ENCODE data around the gene RASGRP3.

DNA sequence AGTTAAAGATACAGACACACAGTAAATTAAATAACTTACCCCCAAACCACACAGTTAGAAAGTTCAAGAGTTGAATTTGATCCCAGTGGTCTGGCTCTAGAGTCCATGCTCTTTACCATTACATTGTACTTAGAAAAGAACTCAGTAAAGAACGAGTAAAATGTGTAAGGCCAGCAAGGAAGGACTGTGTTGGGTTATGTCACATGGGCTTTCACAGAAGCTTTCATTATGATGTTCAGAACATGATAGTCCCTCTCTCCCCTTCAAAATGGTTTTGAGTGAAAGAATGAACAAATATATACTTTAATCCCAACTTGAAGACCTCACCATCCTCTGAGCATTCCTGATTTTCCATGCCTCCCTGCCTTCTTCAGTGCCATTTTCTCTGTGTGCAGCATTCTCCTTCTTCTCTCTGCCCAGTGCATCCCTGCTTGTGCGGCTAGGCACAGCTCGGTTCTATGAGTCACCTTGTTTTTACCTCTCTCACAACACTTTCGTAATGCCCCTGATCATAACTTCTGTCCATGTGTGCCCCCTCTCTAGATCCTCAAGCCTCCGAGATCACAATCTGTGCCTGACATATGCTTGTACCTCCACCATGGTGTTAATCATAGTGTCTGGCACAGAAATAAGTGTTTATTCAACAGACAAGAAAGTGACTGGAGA, 22.0 kb downstream of the RASGRP3 start:
- TF ChIP-seq POLR2A (IDR thresholded peaks at IDR 0.05; ENCODE audit: low read length) (no peak), BHLHE40 (IDR thresholded peaks at IDR 0.05; ENCODE audit: low read depth, low read length) (no peak), HOXA7 (CRISPR knock-in tag; IDR thresholded peaks at IDR 0.05) (no peak), NFE2L2 (conservative IDR thresholded peaks at IDR 0.05; ENCODE audit: low read length) (no peak), RNF2 (IDR thresholded peaks at IDR 0.05; ENCODE audit: borderline replicate concordance, low read depth) (no peak), NR3C1 (IDR thresholded peaks at IDR 0.05) (no peak), PHF8 (IDR thresholded peaks at IDR 0.05; ENCODE audit: borderline replicate concordance, low read depth) (no peak), RFX5 (IDR thresholded peaks at IDR 0.05) (no peak)
- TF ChIP-seq, protein P1, sequence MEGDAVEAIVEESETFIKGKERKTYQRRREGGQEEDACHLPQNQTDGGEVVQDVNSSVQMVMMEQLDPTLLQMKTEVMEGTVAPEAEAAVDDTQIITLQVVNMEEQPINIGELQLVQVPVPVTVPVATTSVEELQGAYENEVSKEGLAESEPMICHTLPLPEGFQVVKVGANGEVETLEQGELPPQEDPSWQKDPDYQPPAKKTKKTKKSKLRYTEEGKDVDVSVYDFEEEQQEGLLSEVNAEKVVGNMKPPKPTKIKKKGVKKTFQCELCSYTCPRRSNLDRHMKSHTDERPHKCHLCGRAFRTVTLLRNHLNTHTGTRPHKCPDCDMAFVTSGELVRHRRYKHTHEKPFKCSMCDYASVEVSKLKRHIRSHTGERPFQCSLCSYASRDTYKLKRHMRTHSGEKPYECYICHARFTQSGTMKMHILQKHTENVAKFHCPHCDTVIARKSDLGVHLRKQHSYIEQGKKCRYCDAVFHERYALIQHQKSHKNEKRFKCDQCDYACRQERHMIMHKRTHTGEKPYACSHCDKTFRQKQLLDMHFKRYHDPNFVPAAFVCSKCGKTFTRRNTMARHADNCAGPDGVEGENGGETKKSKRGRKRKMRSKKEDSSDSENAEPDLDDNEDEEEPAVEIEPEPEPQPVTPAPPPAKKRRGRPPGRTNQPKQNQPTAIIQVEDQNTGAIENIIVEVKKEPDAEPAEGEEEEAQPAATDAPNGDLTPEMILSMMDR (IDR thresholded peaks at IDR 0.05), result no peak
- TF ChIP-seq, protein P2, sequence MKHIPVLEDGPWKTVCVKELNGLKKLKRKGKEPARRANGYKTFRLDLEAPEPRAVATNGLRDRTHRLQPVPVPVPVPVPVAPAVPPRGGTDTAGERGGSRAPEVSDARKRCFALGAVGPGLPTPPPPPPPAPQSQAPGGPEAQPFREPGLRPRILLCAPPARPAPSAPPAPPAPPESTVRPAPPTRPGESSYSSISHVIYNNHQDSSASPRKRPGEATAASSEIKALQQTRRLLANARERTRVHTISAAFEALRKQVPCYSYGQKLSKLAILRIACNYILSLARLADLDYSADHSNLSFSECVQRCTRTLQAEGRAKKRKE (CRISPR knock-in tag; IDR thresholded peaks at IDR 0.05; ENCODE audit: low read depth), result no peak
